ENCODE data around the gene KXD1.
A peak's percentile ranks its signal among the peaks of the same experiment; 100 is the strongest.
"Not testable (repeated sequence)": the region's sequence is repeated elsewhere in the genome, so short reads cannot be mapped to it uniquely, and the experiment has no call there.

The KXD1 gene

GRCh38 chr19:18580311-18580710, 22.6 kb downstream of the KXD1 start:
- ATAC-seq (no peak), DNase-seq (no peak)

- ATAC-seq, result no peak
- no peak for DNase-seq
Observed at GRCh38 chr19:18586306-18586705, 28.6 kb downstream of the KXD1 start.

DNA sequence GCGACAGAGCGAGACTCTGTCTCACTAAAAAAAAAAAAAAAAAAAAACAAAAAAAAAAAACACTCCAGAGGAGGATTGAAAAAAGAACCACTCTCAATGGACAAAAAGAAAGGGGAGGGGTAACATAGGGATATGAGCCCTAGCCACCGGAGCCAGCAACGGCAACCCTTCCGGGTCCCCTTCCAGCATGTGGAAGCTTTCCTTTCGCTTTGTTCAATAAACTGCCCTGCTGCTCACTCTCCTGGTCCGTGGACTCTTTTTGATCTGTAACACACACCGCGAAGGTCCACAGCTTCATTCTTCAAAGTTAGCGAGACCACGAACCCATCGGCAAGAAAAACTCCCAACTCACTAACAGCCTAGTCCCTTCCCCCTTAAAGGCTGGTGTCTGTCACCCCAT, 29.9 kb downstream of the KXD1 start:
- no peak for ATAC-seq
- no peak for DNase-seq

- DNase-seq (no peak), ATAC-seq (no peak)
Observed at GRCh38 chr19:18587962-18588610, 30.4 kb downstream of the KXD1 start.

DNA sequence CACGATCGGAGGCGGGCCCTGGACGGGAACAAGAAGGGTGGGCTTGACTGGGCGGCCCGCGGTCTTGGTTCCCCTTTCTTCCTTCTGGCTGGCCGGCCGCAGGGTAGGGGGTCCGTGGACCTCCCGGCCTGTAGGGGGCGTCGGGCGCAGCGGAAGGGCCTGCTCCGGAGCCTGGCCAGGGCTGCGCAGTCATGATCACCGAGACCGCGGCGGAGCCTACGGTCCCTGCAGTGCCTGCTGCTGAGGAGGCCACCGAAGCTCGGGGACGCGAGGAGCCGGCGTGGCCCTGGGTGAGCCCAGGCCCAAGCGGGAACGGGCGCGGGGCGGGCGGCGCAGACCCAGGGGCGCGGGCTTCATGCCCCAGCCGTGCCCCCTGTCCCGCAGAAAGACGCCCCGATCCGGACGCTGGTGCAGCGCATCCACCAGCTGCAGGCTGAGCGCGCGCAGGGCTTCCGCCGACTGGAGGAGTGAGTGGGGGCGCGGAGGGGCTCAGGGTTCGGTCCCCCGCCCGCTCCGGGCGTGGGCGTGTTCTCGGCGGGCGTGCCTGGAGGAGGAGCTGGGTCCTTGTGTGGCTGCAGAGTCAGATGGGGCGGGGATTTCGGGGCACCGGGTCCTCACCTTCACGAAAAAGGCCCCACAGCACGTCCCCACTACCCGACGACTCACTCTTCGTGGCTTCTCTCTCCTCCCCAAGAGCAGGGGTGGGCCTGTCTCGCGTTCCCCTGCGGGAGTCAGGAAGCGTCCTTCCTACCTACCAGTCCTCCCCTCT, 31.1 kb downstream of the KXD1 start, which contains the start of gene REX1BD:
Gene REX1BD (plus strand): TSS at position 188 of the 769 bp plus-strand sequence. CDS start 4 bp downstream, at position 192.
- peak; percentile 89 for ATAC-seq

GRCh38 chr19:18589380-18590272, 32.0 kb downstream of the KXD1 start:
- peak; percentile 48 for ATAC-seq
- DNase-seq, result peak; percentile 73

More for the DNA sequence above, 31.1 kb downstream of the KXD1 start, which contains the start of gene REX1BD:
- DNase-seq, result peak; percentile 93

- ATAC-seq, result no peak
- DNase-seq, result no peak
Observed at GRCh38 chr19:18590273-18591272, 32.9 kb downstream of the KXD1 start.

GRCh38 chr19:18591735-18592385, 34.2 kb downstream of the KXD1 start:
- DNase-seq (no peak), ATAC-seq (no peak)

GRCh38 chr19:18592732-18593131, 35.1 kb downstream of the KXD1 start:
- not testable (repeated sequence) for ATAC-seq, DNase-seq

DNA sequence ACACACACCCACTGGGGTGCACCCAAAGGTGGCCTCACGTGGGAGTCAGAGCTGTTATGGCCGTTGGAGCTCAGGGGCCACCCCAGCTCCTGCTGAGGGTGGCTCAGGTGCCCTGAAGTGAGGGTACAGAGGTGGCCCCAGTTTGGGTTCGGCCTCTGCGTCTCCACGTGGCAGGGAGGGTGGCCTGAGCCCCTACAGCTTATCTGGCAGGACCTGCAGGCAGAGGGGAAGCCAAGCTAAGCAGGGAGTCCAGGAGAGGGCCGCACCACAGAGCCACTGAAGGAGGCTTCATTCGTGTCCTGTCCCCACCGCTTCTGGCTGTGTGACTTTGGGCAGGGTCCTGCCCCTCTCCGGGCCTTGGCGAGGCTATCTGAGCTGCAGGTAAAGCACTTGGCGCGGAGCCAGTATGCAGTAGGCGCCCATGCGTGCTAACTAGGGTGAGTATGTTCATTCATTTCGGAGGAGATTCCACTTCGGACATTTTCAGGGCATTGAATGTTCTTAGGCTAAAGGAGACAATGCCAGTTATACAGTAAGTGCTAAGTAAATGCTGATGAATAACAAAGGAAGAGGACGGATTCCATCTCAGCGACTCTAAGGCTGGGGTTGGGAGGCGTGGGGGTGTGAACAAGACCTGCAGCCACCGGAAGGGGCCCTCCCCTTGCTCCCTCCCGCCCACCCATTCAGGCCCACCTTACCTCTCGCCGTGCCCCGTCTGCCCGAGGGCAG, 35.9 kb downstream of the KXD1 start:
- ATAC-seq, result no peak
- DNase-seq, result no peak

- peak; percentile 75 for ATAC-seq
- peak; percentile 85 for DNase-seq
Observed at GRCh38 chr19:18594096-18594823, 36.6 kb downstream of the KXD1 start.

DNA sequence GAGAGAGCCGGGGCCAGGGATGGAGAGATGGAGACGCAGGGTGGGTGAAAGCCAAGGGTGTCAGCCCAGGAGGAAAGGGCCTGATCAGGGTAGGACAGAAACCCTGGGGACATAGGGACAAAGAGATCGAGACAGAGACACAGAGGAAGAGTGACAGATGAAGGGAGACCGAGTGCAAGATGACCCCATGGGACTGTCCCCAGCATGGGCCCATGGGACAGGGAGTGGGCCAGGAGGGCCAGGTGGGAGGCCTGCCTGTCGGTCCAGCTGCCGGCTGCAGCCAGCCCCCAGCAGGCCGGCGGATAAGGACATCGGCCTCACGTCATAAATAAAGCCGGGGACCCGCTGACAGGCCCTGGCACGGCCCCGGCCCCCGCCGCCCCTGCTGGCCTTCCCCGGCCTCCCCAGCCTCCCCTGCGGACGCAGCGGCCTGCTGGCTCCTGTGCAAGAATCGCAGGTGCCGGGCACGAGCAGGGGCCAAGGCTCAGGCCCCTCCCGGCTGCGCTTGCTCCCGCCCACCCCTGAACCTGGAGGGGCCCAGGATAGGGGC, 37.2 kb downstream of the KXD1 start:
- ATAC-seq, result peak; percentile 14

GRCh38 chr19:18595475-18595874, 37.8 kb downstream of the KXD1 start:
- DNase-seq (no peak), ATAC-seq (no peak)

More for the DNA sequence above, 37.2 kb downstream of the KXD1 start:
- no peak for DNase-seq

GRCh38 chr19:18596752-18597157, 39.1 kb downstream of the KXD1 start:
- DNase-seq (peak; percentile 41), ATAC-seq (no peak)

- ATAC-seq (no peak), DNase-seq (no peak)
Observed at GRCh38 chr19:18597809-18598660, 40.4 kb downstream of the KXD1 start.

DNA sequence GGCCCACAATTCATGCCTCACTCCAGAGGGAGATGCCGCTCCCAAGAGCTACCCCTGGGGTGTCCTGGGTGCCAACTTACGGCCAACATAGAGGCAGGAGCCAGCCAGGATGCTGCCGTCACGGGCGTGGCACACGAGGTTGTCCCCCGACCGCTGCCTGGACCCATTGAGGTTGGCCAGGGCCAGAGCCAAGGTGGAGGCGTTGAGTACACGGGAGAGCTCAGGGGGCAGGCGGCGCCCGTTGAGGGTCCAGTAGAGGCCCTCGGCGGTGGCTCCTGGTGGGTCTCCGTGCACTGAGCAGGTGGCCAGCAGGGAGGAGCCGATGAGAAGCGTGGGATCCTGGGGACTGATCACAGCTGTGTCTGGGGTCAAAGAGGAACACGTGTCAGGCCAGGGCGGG, 41.8 kb downstream of the KXD1 start:
- ATAC-seq (no peak), DNase-seq (no peak)

DNA sequence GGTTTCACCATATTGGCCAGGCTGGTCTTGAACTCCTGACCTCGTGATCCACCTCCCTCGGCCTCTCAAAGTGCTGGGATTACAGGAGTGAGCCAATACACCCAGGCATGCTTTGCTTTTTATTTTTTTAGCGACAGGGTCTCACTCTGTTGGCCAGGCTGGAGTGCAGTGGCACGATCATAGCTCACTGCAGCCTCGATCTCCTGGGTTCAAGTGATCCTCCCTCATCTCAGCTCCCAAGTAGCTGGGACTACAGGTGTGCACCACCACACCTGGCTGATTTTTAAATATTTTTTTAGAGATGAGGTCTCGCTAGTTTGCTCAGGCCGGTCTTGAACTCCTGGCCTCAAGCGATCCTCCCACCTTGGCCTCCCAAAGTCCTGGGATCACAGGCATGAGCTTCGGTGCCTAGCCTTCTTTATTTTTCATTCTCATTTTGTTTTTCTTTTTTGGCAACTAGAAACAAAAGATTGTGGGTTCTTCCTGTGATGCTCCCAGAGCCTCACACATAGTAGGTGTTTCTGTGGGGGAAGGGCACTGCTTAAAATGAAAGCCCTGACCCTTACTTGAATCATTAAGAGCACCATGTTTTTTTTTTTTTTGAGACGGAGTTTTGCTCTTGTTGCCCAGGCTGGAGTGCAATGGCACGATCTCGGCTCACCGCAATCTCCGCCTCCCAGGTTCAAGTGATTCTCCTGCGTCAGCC, 43.2 kb downstream of the KXD1 start:
- ATAC-seq, DNase-seq: not testable (repeated sequence)

All from stimulated activated naive CD8-positive, alpha-beta T cell treated with anti-CD3 and anti-CD28 coated beads, Interleukin-15, Interleukin-2, amounts not matched to agents 100 U/mL and 50 U/mL, for 24 hours (primary cell).